Measurements from ENCODE around the gene ADCY7.

- no peak for TF ChIP-seq EZH2 (IDR thresholded peaks at IDR 0.05; ENCODE audit: low read length, missing control alignments)
- TF ChIP-seq CTCF (conservative IDR thresholded peaks at IDR 0.05 in 1 of 2, IDR thresholded peaks at IDR 0.05 in 1 of 2; ENCODE audit: low read depth in 1 of 2, low read length in 2 of 2) = no peak
Measured at GRCh38 chr16:50272111-50272571, 5.8 kb downstream of the ADCY7 start.
